Measurements from ENCODE around the gene PDE4D.

DNA sequence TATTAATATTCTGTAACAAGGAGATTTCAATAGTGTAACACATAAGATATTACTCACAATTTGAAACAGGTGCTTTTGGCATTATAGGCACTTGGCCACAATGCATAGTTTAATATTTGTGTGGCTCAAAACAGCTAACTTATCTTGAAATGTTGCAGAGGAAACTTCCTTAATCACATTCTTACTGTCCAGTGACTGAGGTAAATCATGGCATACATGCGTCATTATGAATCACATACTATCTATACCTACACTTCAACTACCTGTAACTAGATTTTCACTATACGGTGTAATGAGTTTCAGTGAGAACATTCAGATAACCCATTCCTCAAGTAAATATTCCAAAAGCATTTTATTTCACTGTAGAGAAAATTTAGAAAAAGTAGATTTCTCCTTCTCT is 218.8 kb downstream of the PDE4D start:
- TF ChIP-seq, protein P1, sequence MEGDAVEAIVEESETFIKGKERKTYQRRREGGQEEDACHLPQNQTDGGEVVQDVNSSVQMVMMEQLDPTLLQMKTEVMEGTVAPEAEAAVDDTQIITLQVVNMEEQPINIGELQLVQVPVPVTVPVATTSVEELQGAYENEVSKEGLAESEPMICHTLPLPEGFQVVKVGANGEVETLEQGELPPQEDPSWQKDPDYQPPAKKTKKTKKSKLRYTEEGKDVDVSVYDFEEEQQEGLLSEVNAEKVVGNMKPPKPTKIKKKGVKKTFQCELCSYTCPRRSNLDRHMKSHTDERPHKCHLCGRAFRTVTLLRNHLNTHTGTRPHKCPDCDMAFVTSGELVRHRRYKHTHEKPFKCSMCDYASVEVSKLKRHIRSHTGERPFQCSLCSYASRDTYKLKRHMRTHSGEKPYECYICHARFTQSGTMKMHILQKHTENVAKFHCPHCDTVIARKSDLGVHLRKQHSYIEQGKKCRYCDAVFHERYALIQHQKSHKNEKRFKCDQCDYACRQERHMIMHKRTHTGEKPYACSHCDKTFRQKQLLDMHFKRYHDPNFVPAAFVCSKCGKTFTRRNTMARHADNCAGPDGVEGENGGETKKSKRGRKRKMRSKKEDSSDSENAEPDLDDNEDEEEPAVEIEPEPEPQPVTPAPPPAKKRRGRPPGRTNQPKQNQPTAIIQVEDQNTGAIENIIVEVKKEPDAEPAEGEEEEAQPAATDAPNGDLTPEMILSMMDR (conservative IDR thresholded peaks at IDR 0.05; ENCODE audit: low read depth, low read length) = no peak
- TF ChIP-seq EZH2 (IDR thresholded peaks at IDR 0.05; ENCODE audit: borderline replicate concordance, low read depth, low read length, poor library complexity, severe bottlenecking) = no peak
